B cell (primary cell): Measurements from ENCODE around the gene KLHL6. TPM values are rescaled to one million over a fixed set of nuclear protein-coding genes. Genes with fewer than 3 reads are reported as not detected.

Source experiments
- ATAC-seq: fragments of 200-7000 bp; cut with Tn5 transposase; one replicate; pipeline ENCODE4 v1.10.0; 2021; ENCODE audit warnings: low read depth, mild to moderate bottlenecking, moderate number of reproducible peaks, moderate library complexity
- CTCF ChIA-PET: fragments of 350-600 bp; sonication (Branson Sonifier 250); formaldehyde crosslinking; loops from one replicate; lab custom pipeline; 2021; ENCODE audit warnings: antibody characterized with exemption, inconsistent platforms; lab: Charles Lee
- POLR2A ChIA-PET: fragments of 350-600 bp; sonication (Branson Sonifier 250); formaldehyde crosslinking; loops from one replicate; lab custom pipeline; 2021; ENCODE audit warnings: antibody characterized with exemption; lab: Charles Lee
- DNase-seq: peaks from one replicate; pipeline ENCODE4 v3.0.0; 2013
- H2AFZ ChIP-seq: 2 replicates; pipeline ENCODE4 v1.6.1; 2012; ENCODE audit warnings: mild to moderate bottlenecking, low read depth, low read length; ENCODE audit not compliant: insufficient read depth, poor library complexity, severe bottlenecking
- H3K27ac ChIP-seq, 2 donors: 1 replicate in 1 of 2; 2 replicates in 1 of 2; pipeline ENCODE4 v1.5.1; 2012 to 2013; ENCODE audit warnings: low read length in 2 of 2, mild to moderate bottlenecking in 2 of 2, moderate library complexity in 1 of 2
- H3K27me3 ChIP-seq, 4 experiments: fragments of 200-600 bp in 1 of 4; sonication (generic) in 1 of 4; replicated peaks in 1 of 4; 1 replicate in 2 of 4; 2 replicates in 2 of 4; pipeline versions ENCODE4 v1.6.1 to v1.7.0; 2013 to 2016; ENCODE audit warnings: low read length in 3 of 4, mild to moderate bottlenecking in 2 of 4, mixed read lengths in 1 of 4, moderate library complexity in 1 of 4; ENCODE audit not compliant: insufficient read depth in 4 of 4, control insufficient read depth in 3 of 4; ENCODE audit errors: control extremely low read depth in 1 of 4
- H3K36me3 ChIP-seq, 2 experiments: replicated peaks in 1 of 2; 1 replicate in 1 of 2; 2 replicates in 1 of 2; pipeline versions ENCODE4 v1.6.1 to v1.7.1; 2013; ENCODE audit warnings: low read length in 1 of 2; ENCODE audit not compliant: insufficient read depth in 2 of 2, control insufficient read depth in 1 of 2; ENCODE audit errors: control extremely low read depth in 1 of 2, extremely low read depth in 1 of 2
- H3K4me1 ChIP-seq, 2 donors: fragments of 200-600 bp in 1 of 2; sonication (generic) in 1 of 2; 1 replicate in 1 of 2; 2 replicates in 1 of 2; pipeline versions ENCODE4 v1.5.1 to v1.6.1; 2013 to 2017; ENCODE audit warnings: low read length in 2 of 2; ENCODE audit not compliant: control insufficient read depth in 2 of 2, insufficient read depth in 2 of 2
- H3K4me2 ChIP-seq: replicated peaks from 2 replicates; pipeline ENCODE3; 2012; ENCODE audit warnings: mild to moderate bottlenecking, low read depth, low read length; ENCODE audit not compliant: poor library complexity, severe bottlenecking
- H3K4me3 ChIP-seq, 5 experiments: fragments of 200-600 bp in 1 of 5; sonication (generic) in 1 of 5; 1 replicate in 3 of 5; 2 replicates in 2 of 5; pipeline versions ENCODE4 v1.5.1 to v1.7.0; 2011 to 2016; ENCODE audit warnings: low read length in 4 of 5, mild to moderate bottlenecking in 4 of 5, low read depth in 2 of 5, control low read depth in 1 of 5, moderate library complexity in 1 of 5; ENCODE audit not compliant: insufficient read depth in 1 of 5; ENCODE audit errors: control extremely low read depth in 1 of 5, extremely low read depth in 1 of 5
- H3K79me2 ChIP-seq: fragments of 200-600 bp; sonication (generic); one replicate; pipeline ENCODE4 v1.6.0; 2016; ENCODE audit warnings: low read length; ENCODE audit not compliant: control insufficient read depth, insufficient read depth
- H3K9ac ChIP-seq: fragments of 200-600 bp; sonication (generic); 2 replicates; pipeline ENCODE4 v1.6.1; 2017; ENCODE audit warnings: mild to moderate bottlenecking, low read length, moderate library complexity
- H3K9me3 ChIP-seq, 3 donors: one replicate each; pipeline versions ENCODE4 v1.6.1 to v1.7.1; 2013; ENCODE audit warnings: low read length in 2 of 3; ENCODE audit not compliant: control insufficient read depth in 2 of 3, insufficient read depth in 1 of 3; ENCODE audit errors: control extremely low read depth in 1 of 3
- H4K20me1 ChIP-seq: 2 replicates; pipeline ENCODE4 v1.6.0; 2012; ENCODE audit warnings: mild to moderate bottlenecking, low read length; ENCODE audit not compliant: insufficient read depth, control insufficient read depth, poor library complexity, severe bottlenecking
- H3K27ac Mint-ChIP-seq: one replicate; pipeline ENCODE4 v1.8.0; 2021; ENCODE audit warnings: mixed read lengths
- H3K27me3 Mint-ChIP-seq: one replicate; pipeline ENCODE4 v1.8.0; 2021; ENCODE audit warnings: mixed read lengths
- H3K4me1 Mint-ChIP-seq: one replicate; pipeline ENCODE4 v1.8.0; 2021; ENCODE audit warnings: mixed read lengths
- H3K4me3 Mint-ChIP-seq: one replicate; pipeline ENCODE4 v1.8.0; 2021; ENCODE audit warnings: mixed read lengths
- H3K9me3 Mint-ChIP-seq: one replicate; pipeline ENCODE4 v1.8.0; 2022; ENCODE audit warnings: mixed read lengths; ENCODE audit not compliant: insufficient read depth
- CTCF ChIP-seq: fragments of 200-600 bp; IDR thresholded peaks from one replicate; pipeline ENCODE4 v1.8.0; 2022; ENCODE audit warnings: antibody characterized with exemption, mild to moderate bottlenecking
- EZH2 ChIP-seq: IDR thresholded peaks from 2 replicates; pipeline ENCODE4 v1.6.1; 2012; ENCODE audit warnings: borderline replicate concordance, low read depth, mild to moderate bottlenecking, moderate library complexity, low read length; ENCODE audit not compliant: insufficient read depth, poor library complexity, severe bottlenecking
- WGBS: methylation state at CpG from one replicate; pipeline ENCODE4 v1.1.5; 2013; ENCODE audit warnings: missing lambda C conversion rate; ENCODE audit not compliant: insufficient coverage; 5-methylcytosine and 5-hydroxymethylcytosine counted together
- intact Hi-C: fragments of 100-400 bp; cut with micrococcal nuclease; formaldehyde crosslinking; loops from one replicate; pipeline ENCODE4 v1.10.0; 2022
- polyA plus RNA-seq: library from polyadenylated mRNA; depleted of rRNA; stranded (reverse); fragments of >200 nt; gene quantifications from 2 replicates; pipeline ENCODE4 v1.2.3, GENCODE V29; 2012
- total RNA-seq, 2 donors: library from RNA; stranded (reverse); fragments of 120-200 nt in 1 of 2; gene quantifications; 1 replicate in 1 of 2; 2 replicates in 1 of 2; pipeline versions ENCODE4 v1.2.3 to v1.2.4, GENCODE V29; 2013 to 2022

KLHL6 gene
- total and polyA plus RNA-seq, 2 donors (not counting 1 experiment from before 2014, with no cell fraction given): 29.6 to 69.7 TPM

- intact Hi-C loops: no loop called here
- Histone ChIP-seq H3K4me1 (peaks cover 9 to 44% of the 10 kb centered on the region in 2 donors), H3K27ac (no peak overlapping the region), H3K9me3 (no peaks in the 10 kb centered on the region), H3K36me3 (no peaks in the 10 kb centered on the region), H3K4me2 (no peak overlapping the region), H3K27me3 (peaks cover 0 to 16% (median 5%) of the 10 kb centered on the region in 4 experiments), H3K9ac (no peak overlapping the region), H3K4me3 (no peak overlapping the region), H4K20me1 (no peaks in the 10 kb centered on the region), H2AFZ (no peak overlapping the region), H3K79me2 (no peaks in the 10 kb centered on the region)
- CTCF ChIA-PET: interaction anchor here (0.9 to 1.3 kb wide), 4 partner anchors 14 to 189 kb away, joined by 3 to 4 read pairs (median 4); no protein-coding TSS in a partner anchor
- ATAC-seq (no peak), DNase-seq (no peak)
- Mint-ChIP-seq H3K4me1 (peaks cover 47% of the 10 kb centered on the region), H3K9me3 (no peaks in the 10 kb centered on the region), H3K4me3 (peak overlapping the region; percentile 4), H3K27me3 (peaks cover 12% of the 10 kb centered on the region), H3K27ac (peak overlapping the region; percentile 4)
- no peak for TF ChIP-seq EZH2
- TF ChIP-seq CTCF: no peak
- WGBS: 70% methylated on average over 3 of the region's 3 CpGs
- POLR2A ChIA-PET: no interaction called here
Measured at GRCh38 chr3:183578179-183578578, 22.7 kb upstream of the KLHL6 start.

- no peak overlapping the region for H3K9ac ChIP-seq
- Mint-ChIP-seq H3K27me3 (peaks cover 16% of the 10 kb centered on the region), H3K4me3 (no peak overlapping the region), H3K4me1 (peaks cover 55% of the 10 kb centered on the region), H3K27ac (no peak overlapping the region), H3K9me3 (no peaks in the 10 kb centered on the region)
- WGBS: 50% methylated on average over 1 of the region's 3 CpGs
- H3K4me1 ChIP-seq: peaks cover 9 to 44% of the 10 kb centered on the region in 2 donors
- H3K9me3 ChIP-seq: no peaks in the 10 kb centered on the region
- CTCF ChIA-PET: interaction anchor here (1.0 to 1.1 kb wide), 2 partner anchors 17 to 61 kb away, joined by 3 read pairs; no protein-coding TSS in a partner anchor
- POLR2A ChIA-PET: no interaction called here
- no peak overlapping the region for H3K27ac ChIP-seq
- H2AFZ ChIP-seq: no peak overlapping the region
- no peaks in the 10 kb centered on the region for H3K79me2 ChIP-seq
- no peaks in the 10 kb centered on the region for H3K36me3 ChIP-seq
- no peak overlapping the region for H3K4me2 ChIP-seq
- intact Hi-C loops: no loop called here
- H3K27me3 ChIP-seq: peaks cover 0 to 16% (median 5%) of the 10 kb centered on the region in 4 experiments
- TF ChIP-seq EZH2: no peak
- TF ChIP-seq CTCF: no peak
- no peak for DNase-seq
- no peaks in the 10 kb centered on the region for H4K20me1 ChIP-seq
- no peak overlapping the region for H3K4me3 ChIP-seq
- ATAC-seq: no peak
Measured at GRCh38 chr3:183577346-183577745, 21.8 kb upstream of the KLHL6 start.
